Measurements from ENCODE around the gene ZHX3. TPM values are rescaled to one million over a fixed set of nuclear protein-coding genes. Genes with fewer than 3 reads are reported as not detected.

ZHX3 gene
- total and polyA plus RNA-seq, 2 of the 13 experiments (the other 11 are each of a cell fraction or from before 2014, with no cell fraction given), result 8.4 to 11.7 TPM

- TF ChIP-seq TRIM22 (IDR thresholded peaks at IDR 0.05) (no peak), ZNF367 (CRISPR knock-in tag; IDR thresholded peaks at IDR 0.05; ENCODE audit: borderline replicate concordance) (no peak), CC2D1A (CRISPR knock-in tag; IDR thresholded peaks at IDR 0.05) (no peak), TCF7L2 (IDR thresholded peaks at IDR 0.05; ENCODE audit: low read depth, low read length) (no peak), SRSF9 (IDR thresholded peaks at IDR 0.05; ENCODE audit: borderline replicate concordance, insufficient read depth, low read depth, low read length, poor library complexity, severe bottlenecking) (no peak), ZNF510 (CRISPR knock-in tag; IDR thresholded peaks at IDR 0.05; ENCODE audit: low read depth) (no peak), SRF (IDR thresholded peaks at IDR 0.05; ENCODE audit: low read depth, low read length) (no peak), PAWR (CRISPR knock-in tag; IDR thresholded peaks at IDR 0.05; ENCODE audit: borderline replicate concordance) (no peak; the same call in 1 of the 2 replicates), HMGXB4 (CRISPR knock-in tag; IDR thresholded peaks at IDR 0.05; ENCODE audit: borderline replicate concordance in 1 of 2, low read depth in 1 of 2) (no peak), SAFB2 (CRISPR knock-in tag; IDR thresholded peaks at IDR 0.05; ENCODE audit: borderline replicate concordance, low read depth) (no peak), IKZF4 (CRISPR knock-in tag; IDR thresholded peaks at IDR 0.05; ENCODE audit: borderline replicate concordance, low read depth, not compliant biosample characterization) (no peak), ZMYM3 (CRISPR knock-in tag; IDR thresholded peaks at IDR 0.05) (no peak), CEBPG (CRISPR knock-in tag; IDR thresholded peaks at IDR 0.05) (no peak), DNMT3B (CRISPR knock-in tag; conservative IDR thresholded peaks at IDR 0.05) (no peak), TARDBP (CRISPR knock-in tag; IDR thresholded peaks at IDR 0.05) (peak; percentile 54; the same call in 1 of the 2 replicates), ZNF296 (CRISPR knock-in tag; conservative IDR thresholded peaks at IDR 0.05) (no peak), ZFP41 (CRISPR knock-in tag; IDR thresholded peaks at IDR 0.05; ENCODE audit: borderline replicate concordance) (no peak), ZNF484 (CRISPR knock-in tag; IDR thresholded peaks at IDR 0.05; ENCODE audit: borderline replicate concordance, low read depth) (no peak), SOX6 (IDR thresholded peaks at IDR 0.05) (no peak), SOX6 (CRISPR knock-in tag; IDR thresholded peaks at IDR 0.05) (0 out of 2 replicates have a peak, but pooled peaks have one; percentile 7), PHB2 (IDR thresholded peaks at IDR 0.05; ENCODE audit: partially characterized antibody) (no peak)
- TF ChIP-seq, protein P1, sequence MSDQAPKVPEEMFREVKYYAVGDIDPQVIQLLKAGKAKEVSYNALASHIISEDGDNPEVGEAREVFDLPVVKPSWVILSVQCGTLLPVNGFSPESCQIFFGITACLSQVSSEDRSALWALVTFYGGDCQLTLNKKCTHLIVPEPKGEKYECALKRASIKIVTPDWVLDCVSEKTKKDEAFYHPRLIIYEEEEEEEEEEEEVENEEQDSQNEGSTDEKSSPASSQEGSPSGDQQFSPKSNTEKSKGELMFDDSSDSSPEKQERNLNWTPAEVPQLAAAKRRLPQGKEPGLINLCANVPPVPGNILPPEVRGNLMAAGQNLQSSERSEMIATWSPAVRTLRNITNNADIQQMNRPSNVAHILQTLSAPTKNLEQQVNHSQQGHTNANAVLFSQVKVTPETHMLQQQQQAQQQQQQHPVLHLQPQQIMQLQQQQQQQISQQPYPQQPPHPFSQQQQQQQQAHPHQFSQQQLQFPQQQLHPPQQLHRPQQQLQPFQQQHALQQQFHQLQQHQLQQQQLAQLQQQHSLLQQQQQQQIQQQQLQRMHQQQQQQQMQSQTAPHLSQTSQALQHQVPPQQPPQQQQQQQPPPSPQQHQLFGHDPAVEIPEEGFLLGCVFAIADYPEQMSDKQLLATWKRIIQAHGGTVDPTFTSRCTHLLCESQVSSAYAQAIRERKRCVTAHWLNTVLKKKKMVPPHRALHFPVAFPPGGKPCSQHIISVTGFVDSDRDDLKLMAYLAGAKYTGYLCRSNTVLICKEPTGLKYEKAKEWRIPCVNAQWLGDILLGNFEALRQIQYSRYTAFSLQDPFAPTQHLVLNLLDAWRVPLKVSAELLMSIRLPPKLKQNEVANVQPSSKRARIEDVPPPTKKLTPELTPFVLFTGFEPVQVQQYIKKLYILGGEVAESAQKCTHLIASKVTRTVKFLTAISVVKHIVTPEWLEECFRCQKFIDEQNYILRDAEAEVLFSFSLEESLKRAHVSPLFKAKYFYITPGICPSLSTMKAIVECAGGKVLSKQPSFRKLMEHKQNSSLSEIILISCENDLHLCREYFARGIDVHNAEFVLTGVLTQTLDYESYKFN (CRISPR knock-in tag; conservative IDR thresholded peaks at IDR 0.05), result no peak
- TF ChIP-seq, protein P2, sequence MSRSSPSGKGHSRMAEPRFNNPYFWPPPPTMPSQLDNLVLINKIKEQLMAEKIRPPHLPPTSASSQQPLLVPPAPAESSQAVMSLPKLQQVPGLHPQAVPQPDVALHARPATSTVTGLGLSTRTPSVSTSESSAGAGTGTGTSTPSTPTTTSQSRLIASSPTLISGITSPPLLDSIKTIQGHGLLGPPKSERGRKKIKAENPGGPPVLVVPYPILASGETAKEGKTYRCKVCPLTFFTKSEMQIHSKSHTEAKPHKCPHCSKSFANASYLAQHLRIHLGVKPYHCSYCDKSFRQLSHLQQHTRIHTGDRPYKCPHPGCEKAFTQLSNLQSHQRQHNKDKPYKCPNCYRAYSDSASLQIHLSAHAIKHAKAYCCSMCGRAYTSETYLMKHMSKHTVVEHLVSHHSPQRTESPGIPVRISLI (CRISPR knock-in tag; IDR thresholded peaks at IDR 0.05; ENCODE audit: borderline replicate concordance), result no peak
Measured at GRCh38 chr20:41141153-41141815, 176.2 kb downstream of the ZHX3 start (continued).
